CD1c-positive myeloid dendritic cell (primary cell): Measurements from ENCODE around the gene SLC8A1.

Experiments
- DNase-seq: peaks from one replicate; pipeline ENCODE4 v3.0.0-alpha.2; 2016; ENCODE audit errors: extremely low spot score

The SLC8A1 gene

DNA sequence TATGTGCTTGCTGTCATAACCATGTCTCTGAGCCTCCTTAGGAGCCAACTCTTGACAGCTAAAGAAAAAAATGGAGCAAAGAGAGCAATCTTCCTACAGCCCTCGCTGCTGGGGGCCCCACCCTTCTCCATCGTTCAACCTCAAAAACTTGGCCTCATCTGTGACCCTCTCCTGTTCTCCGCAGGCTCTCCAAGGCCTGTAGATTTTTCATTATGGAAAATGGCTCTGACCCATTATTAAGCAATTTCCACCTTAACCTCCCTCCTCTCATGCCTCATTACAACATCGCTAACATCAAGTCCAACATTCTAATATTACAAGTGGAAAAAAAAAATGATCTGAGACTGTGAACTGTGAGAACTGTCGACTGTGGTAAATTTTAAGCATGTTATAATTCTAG lies 98.7 kb downstream of the SLC8A1 start:
- DNase-seq, result no peak

DNA sequence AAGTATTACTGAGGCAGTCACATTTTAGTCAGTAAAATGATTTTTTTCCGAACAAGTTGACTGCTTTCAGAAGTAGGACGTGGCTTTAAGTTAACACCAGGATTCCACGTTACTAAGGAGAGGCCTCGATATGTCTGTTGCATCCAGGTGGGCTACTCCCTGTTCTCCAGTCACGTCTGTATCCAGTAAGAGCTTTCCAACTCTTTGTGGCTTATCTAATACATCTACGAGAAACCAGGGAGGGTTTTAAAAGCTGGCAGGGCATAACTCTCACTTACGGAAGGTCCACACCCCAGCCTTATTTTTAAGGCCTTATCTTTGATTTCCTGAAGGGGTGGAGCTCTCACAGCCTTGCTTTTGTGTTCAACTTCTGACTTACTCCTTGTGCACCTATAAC lies 99.2 kb downstream of the SLC8A1 start:
- DNase-seq, result no peak

DNA sequence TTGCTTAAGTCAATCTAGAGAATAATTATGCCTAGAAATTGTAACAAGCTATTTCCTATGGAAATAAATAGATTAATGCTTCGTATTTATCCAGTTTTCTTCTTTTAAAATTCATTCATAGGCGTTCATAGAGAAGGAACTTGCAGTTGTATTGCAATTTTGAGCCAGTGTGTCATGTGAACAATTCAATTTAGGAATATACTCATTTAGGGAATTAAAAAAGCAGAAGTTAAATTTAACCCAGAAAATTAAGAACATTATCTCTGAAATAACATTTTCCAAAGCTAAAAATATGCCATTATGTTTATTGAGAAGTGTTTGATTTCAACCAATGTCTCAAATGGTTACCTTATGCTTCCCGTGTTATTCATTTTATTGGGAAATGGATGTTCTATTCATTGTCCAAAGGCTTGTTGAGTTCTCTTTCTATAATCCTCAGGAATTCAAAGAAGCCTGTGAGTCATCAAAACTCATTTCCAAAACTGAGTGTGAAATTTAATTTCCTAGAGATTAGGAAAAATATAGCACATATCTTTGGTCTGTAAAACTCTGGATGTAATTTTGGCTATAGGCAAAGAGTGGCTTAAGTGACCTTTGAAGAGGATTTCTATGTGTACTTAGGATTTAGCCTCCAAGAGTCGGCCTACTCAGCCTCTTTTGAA lies 99.7 kb downstream of the SLC8A1 start:
- DNase-seq, result peak; percentile 73

DNA sequence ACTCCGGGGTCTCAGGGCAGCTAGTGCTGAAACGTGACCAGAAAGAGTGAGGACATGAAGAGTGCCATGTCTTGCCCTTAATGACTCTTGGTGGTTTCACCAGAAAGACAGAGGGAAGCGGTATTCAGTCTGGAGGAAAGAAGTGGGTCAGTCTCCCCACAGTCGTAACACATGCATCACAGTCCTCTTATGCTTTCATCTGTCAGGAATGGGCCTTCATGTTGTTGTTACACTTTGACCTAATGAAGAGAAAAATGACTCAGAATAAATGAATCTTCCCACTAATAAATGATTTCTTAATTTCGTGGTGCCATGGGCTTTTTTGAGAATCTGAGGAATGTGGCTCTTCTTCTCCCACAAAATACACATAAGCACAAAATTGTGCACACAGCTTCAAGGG lies 103.2 kb downstream of the SLC8A1 start:
- no peak for DNase-seq

DNA sequence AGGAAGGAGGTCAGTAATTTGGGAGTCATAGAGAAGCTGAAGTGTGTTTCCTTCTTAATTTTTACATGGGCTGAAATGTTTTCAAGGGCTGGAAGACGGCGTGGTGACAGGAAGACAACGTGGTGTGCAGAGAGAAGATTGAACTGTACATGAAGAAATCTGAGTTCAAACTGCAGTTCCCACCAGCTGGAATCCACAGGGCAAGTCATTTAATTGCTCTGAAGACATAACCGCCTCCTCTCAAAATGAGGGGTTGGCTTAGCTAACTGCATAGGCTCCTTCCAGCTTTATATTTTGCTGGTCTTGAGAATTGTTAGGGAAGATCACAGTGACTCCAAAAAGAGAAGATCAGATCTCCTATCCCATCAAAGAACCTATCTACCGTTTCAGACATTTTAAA lies 103.9 kb downstream of the SLC8A1 start:
- DNase-seq, result no peak

DNA sequence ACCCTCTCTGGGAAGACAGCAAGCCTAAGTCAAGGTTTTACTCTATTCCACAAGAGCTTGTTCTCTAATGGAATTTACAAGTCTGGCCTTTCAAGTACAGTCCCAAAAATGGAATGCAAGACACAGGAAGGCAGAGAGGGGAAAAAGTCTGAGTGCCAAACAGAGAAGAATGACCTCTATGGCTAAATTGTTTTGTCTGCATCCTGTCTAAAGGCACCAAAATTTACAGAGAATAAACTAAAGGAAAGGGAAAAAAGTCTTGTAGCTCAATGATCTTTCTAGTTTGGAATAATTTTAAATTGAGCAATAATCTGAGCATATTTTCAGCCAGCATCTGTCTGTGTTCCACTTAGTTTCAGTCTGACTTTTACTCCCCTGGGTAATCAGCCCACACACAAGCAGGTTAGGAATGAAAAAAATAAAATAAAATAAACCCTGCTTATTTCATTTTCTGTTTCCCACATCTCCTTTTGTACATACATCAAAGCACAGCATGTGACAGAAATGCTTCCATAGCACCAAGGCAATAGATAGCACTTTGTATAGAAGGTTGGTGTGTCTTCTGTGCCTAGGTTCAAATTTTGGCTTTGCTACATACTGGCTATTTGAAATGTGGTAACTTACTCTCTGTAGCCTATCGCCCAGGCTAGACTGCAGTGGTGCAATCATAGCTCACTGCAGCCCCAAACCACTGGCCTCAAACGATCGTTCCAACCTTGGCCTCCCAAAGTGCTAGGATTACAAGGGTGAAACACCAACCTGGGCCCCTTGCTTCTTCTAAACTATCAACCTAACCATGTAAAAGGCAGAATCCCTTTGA lies 105.1 kb downstream of the SLC8A1 start:
- no peak for DNase-seq

DNA sequence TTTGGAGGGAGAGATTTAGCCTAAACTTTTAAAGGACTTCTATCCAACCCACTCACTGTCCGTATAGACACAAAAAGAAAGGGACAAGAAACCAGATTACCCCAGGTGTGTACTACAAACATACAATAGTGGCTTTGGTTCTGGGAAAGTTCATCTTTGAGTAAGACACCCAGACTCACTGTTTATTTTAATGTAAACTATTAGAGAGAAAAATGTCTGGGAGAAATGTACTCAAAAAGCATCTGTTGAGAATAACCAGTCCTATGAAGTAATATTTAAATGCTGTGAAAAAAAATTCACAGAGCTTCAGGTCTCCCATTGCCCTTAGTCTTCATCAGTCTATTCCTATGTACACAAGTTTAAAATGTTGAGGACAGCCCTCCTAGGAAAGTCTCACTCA lies 107.5 kb downstream of the SLC8A1 start:
- no peak for DNase-seq

DNA sequence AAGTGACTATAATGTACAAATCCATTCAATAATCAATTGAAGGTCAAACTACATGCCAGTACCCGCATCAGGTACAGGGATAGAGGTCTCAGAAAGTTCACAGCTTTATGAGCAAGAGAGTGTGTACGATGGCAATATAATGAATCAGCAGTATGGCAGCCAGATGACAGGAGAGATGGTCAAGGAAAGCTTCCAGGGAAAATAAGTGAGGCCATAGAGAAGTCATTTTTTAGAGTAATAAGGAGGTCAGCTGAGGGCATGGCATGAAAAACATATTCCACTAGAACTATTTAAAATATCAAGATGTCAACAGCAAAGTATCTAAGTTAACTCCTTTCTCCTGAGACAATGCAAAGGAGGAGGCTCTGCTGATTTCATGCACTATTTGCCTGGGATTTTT lies 108.0 kb downstream of the SLC8A1 start:
- DNase-seq, result no peak

DNA sequence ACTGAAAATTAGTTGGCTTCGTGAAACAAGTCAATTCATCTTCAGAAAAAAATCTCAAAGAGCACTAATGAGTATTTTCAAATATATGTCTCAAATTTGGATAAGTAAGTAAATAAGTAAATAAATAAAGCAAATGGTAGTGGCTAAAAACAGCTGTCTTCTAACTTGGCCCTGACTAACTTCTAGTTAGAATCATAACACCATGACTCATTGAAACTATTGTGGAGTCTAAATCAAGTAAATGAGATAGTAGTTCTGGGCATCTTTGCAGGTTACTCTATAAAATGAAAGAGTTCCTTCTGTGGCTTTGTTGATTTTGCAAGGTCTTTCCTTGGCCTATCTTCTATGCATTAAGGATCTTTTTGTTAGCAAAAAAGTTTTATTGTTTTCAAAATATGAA lies 110.7 kb downstream of the SLC8A1 start:
- no peak for DNase-seq

DNA sequence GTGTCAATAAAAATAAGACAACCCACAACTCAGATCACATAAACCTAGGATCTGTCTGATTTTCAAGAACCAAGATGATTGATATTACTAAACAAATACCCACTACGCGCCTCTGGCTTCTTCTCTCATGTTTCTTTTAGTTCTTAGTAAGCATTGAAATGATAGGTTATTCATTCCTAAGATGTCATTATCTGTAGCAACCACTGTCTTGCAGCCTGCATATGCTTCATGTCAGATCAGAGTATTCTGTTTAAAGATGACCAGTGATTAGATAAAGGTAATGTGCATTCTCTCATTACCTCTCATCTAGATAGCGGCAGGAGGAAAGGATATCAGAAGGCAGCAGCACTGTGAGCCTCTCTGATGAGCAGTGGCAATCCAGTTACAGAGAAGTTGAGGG lies 112.9 kb downstream of the SLC8A1 start:
- no peak for DNase-seq

DNA sequence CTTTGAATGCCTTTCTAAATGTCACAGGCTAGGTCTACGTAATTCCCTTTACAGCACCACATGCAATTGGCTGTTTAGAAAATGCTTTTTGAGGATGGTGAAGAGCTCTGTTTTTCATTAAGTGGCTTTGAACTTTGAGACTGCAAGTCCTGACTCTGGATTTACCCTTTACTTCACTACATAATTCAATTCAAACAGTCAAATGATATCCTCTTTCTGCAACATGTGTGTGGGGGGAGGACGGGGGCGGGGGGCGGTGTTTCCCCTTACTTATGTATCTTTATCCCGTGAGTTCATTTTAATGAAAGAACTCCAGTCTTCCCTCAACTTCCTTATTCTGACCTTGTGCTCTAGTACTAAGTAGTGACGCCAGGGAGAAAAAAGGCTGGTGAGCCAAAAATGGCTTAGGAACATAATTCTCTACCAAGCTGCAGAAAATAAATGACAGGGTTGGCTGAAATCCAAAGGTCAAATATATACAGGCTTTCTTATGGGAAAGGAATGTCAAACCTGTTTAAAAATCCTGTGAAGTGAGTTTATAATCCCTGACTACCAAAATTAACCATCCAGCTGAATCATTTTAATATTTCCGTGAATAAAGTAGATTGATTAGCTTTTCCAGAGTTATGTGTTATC lies 119.6 kb downstream of the SLC8A1 start:
- peak; percentile 76 for DNase-seq

DNA sequence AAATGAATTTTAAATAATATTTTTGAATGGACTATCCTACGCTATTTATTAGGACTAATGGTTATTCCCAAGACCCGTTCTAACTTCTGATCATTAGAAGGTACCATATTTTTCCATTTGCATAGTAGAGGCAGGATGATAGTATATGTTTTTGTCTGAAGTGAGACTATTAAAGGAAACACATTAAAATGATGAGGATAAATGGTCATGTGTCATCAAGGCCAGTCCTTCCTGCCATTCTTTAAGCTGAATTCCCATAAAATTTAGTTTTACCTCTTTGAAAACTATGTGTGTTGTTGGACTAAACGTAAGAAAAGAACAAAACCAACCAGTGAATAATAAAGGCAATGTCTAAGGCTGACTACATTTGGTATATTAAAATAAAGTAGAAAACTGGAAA lies 121.8 kb downstream of the SLC8A1 start:
- no peak for DNase-seq

DNA sequence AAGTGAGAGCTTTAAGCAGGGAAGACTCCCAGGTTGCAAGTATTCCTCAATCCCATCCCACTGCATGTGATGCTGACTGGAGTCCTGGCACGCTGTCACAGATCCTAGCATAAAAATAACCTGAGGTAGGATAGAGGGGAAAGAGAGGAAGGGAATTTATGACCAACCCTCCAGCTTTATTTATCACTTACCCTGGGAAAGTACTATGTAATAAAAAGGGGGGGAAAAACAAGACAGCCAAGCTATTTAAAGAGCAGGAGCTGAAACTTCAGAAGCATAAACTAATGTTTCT lies 122.2 kb downstream of the SLC8A1 start:
- no peak for DNase-seq

DNA sequence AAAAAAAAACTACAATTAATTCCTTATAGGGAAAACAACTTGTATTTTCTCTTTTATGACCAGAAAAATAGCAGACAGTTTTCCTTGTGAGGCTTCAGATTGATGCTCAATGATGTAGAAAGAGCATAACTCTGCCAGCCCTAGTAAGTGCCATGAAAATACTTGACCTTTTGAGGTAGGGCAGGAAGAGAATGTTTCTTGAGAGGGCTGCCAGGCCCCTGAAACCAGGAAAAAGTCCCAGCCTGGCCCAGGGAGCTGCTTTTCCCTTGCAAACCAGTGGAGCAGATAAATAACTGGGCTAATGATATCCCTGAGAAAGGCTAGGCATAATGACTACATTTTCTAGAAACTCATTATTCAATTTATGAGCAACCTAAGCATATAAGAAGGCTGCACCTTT lies 126.8 kb downstream of the SLC8A1 start:
- no peak for DNase-seq

DNA sequence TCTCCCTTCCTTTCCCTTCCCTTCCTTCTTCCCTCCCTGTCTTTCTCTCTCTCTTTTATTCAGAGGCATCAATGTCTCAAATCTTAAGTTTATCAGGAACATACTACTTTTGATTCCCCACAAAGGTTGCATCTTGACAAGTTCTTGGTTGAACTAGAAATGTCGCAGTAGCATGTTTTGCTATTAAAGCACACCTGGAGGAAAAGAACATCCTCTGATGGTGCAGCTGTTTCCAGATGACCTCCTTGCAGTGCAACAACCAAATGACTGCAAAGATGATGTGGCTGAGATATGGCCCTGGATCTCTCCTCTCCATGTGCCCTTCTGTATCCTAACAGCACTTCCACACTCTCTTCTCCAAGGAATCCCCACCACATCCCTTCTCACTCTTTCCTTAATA lies 127.2 kb downstream of the SLC8A1 start:
- no peak for DNase-seq

DNA sequence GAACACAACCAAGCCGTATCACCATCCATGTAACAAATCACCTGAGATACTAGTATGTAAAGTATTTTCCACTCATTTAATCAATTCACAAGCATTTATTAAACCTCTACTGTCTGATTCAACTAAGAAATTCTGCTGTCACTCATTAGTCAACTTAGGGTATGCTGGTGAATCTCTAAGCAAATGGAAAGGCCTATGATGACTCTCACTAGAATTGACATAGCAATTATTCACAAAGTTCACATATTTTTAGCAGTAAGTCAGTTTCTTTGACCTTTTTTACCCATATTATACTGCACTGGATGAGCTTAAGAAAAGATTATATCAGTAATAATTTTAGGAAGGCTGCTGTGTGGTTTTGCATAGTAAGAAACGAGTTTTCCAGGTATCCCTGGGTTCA lies 130.1 kb downstream of the SLC8A1 start:
- no peak for DNase-seq

DNA sequence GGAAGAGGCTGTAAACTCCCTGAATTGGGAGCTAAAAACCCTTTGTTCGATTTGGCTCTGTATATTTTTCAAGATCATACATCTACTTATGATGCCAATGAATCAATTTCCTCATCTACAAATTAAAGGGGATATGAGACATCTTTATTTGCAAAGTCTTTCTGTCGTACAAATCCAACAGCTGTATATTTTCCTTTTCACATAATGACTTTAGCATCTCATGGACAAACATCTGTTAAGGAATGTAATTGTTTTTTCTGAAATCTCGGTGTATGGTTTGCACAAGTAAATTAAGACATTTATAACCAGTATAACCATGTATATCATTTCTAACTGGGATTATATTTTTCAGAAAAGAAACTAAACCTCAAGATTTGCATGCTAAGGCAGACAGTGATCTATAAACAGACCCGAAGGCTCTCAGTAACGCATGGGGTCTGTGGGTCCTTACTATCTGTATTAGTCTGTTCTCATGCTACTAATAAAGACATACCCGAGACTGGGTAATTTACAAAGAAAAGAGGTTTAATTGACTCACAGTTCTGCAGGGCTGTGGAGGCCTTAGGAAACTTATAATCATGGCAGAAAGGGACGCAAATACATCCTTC lies 130.8 kb downstream of the SLC8A1 start:
- no peak for DNase-seq

DNA sequence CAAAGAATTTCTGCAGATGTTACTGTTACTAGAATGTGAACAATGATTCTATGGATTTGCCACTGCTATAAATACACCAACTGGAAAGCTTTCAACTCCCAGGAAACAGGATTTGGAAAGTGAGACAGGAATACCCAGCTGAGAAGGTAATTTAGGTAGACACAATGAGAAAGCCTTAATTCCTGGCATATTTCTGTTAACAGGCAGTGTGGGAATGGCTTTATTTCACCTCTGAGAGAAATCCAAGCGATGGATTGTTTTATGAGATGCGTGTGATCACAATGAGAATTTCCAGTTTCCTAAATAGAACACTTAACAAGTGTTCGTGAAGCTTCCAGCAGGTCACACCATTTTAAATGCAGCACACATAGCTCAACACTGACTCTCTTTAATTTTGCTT lies 133.0 kb downstream of the SLC8A1 start:
- no peak for DNase-seq

DNA sequence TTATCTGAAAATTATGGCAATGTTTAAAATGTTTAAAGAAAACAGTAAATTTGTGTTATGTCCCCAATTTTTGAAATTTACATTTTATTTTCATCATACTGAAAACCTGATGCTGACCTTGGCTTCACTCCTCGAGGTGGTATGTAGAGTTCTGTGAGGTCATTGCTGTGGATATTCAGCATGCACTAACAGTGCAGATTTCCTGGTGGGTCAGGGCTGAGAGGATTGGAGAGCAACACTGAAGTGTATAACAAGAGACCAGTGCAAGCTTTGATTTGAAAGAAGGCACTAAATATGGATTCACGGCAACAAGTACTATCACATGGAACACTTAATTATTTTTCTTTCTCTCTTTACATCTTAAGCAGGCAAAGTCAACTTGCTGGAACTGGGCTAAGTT lies 134.1 kb downstream of the SLC8A1 start:
- no peak for DNase-seq

DNA sequence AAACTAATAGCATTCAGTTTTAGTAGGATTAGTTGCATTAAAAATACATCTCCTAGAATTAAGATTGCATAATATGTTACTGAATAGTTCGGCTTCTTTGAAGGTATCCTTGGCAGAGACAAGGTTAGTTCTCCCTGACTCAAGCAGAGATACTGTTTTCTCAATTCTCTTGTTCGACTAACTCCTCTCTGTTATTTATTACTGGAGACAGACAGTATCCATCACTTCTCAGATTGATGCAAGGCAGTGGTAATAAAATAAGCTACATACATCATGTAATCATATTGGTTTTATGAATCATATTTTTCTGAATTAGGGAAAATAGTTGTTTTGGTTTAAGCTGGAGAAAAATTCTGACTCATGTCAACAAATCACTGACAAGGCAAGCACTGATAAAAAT lies 134.8 kb downstream of the SLC8A1 start:
- DNase-seq, result no peak

DNA sequence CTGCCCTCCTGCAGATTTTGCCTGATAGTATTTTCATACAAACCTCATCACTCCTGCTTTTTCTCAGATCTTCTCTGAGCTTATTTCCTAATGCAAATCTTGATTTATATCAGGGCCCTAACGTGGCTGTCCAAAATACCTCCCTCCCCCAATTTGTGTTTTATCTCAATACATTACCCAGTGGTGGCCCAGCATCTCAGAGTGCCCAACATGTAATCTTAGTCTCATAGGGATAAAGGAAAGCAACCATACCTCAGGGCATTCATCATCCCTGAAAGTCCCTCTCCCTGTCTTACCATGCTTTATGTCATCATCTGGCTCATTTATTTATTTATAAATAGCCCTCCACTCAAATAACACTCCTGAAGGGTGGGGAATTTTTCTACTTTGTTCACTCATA lies 135.3 kb downstream of the SLC8A1 start:
- no peak for DNase-seq

DNA sequence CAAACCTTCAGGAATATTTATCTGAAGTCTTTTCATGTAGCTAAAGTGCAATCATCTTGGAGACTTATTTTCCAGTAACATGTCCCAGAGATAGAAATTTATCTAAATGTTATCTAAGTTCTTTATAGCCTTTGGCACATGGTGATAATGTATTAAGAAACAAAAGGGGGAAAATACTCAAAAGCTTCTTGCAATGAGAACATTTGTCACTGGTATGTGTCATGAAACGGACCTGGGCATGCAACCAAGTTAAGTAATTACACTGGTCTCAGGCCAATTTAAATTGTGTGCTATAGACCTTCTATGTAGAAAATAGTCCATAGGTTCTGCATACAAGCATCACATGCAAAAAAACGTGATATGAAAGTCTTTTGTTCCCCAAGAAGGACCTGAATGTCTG lies 136.2 kb downstream of the SLC8A1 start:
- DNase-seq, result no peak

DNA sequence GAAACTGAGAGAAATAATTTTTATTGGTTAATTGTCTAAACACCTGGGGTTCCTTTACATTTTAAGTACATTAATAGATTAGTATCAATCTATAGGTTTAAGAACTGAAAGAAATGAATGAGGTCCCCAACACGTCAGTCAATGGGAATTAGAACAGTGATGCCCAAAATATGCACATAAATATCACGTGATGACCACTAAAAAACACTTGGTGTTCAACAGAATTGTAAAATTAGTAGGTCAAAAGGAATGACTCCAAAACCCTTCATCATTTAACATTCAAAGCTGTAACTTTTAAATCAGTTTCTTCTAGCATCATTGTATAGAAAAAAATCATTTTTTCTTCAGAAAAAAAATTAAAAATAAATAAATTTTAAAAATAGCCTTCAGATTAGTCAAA lies 140.9 kb downstream of the SLC8A1 start:
- DNase-seq, result no peak
